ENCODE measurements around the gene AVL9. TPM values are rescaled to one million over a fixed set of nuclear protein-coding genes. Genes with fewer than 3 reads are reported as not detected.
"Not testable (repeated sequence)": the region's sequence is repeated elsewhere in the genome, so short reads cannot be mapped to it uniquely, and the experiment has no call there.

AVL9 gene
- total RNA-seq, 2 experiments from 2014 or later, result 37.4 to 56.6 TPM

GRCh38 chr7:32618987-32619386, 123.7 kb downstream of the AVL9 start:
- DNase-seq (no peak), ATAC-seq (no peak)
- Mint-ChIP-seq H3K27ac (no peak overlapping the region), H3K4me1 (peaks cover 5% of the 10 kb centered on the region), H3K9me3 (ENCODE audit: low read depth) (no peaks in the 10 kb centered on the region), H3K27me3 (peaks cover 2% of the 10 kb centered on the region), H3K36me3 (ENCODE audit: low read depth) (no peaks in the 10 kb centered on the region), H3K4me3 (no peak overlapping the region)
- intact Hi-C loops (cut with DNase I, micrococcal nuclease), result no loop called here
- ChIA-PET POLR2A (no interaction called here), CTCF (no interaction called here)

- H3K27me3 Mint-ChIP-seq; CTCF ChIA-PET; H3K36me3 Mint-ChIP-seq (ENCODE audit: low read depth); ATAC-seq; intact Hi-C loops (cut with DNase I, micrococcal nuclease); H3K4me1 Mint-ChIP-seq; H3K9me3 Mint-ChIP-seq (ENCODE audit: low read depth); DNase-seq; POLR2A ChIA-PET; H3K27ac Mint-ChIP-seq; H3K4me3 Mint-ChIP-seq: not testable (repeated sequence)
These were observed 124.1 kb downstream of the AVL9 start for GRCh38 chr7:32619416-32619815.

GRCh38 chr7:32631021-32631420, 135.7 kb downstream of the AVL9 start:
- Mint-ChIP-seq H3K27me3 (no peaks in the 10 kb centered on the region), H3K36me3 (ENCODE audit: low read depth) (no peaks in the 10 kb centered on the region), H3K4me1 (no peaks in the 10 kb centered on the region), H3K27ac (no peak overlapping the region), H3K4me3 (no peak overlapping the region), H3K9me3 (ENCODE audit: low read depth) (no peaks in the 10 kb centered on the region)
- intact Hi-C loops (cut with DNase I, micrococcal nuclease), result no loop called here
- no peak for DNase-seq
- ChIA-PET CTCF (no interaction called here), POLR2A (no interaction called here)
- ATAC-seq, result no peak

- CTCF ChIA-PET; H3K27ac Mint-ChIP-seq; H3K36me3 Mint-ChIP-seq (ENCODE audit: low read depth); intact Hi-C loops (cut with DNase I, micrococcal nuclease); DNase-seq; ATAC-seq; H3K4me1 Mint-ChIP-seq; H3K4me3 Mint-ChIP-seq; H3K9me3 Mint-ChIP-seq (ENCODE audit: low read depth); H3K27me3 Mint-ChIP-seq; POLR2A ChIA-PET: not testable (repeated sequence)
These were observed 136.6 kb downstream of the AVL9 start for GRCh38 chr7:32631590-32632497.

- intact Hi-C loops (cut with DNase I, micrococcal nuclease); ATAC-seq; H3K9me3 Mint-ChIP-seq (ENCODE audit: low read depth); H3K4me3 Mint-ChIP-seq; DNase-seq; H3K4me1 Mint-ChIP-seq; POLR2A ChIA-PET; H3K27ac Mint-ChIP-seq; H3K36me3 Mint-ChIP-seq (ENCODE audit: low read depth); H3K27me3 Mint-ChIP-seq; CTCF ChIA-PET: not testable (repeated sequence)
These were observed 138.2 kb downstream of the AVL9 start for GRCh38 chr7:32633446-32633845.

- intact Hi-C loops (cut with DNase I, micrococcal nuclease), result loop anchor here in 1 of 2 experiments (5.0 kb wide), 1 partner anchor 143 kb away; the partner anchor contains the start of gene LSM5
- DNase-seq, H3K4me1 Mint-ChIP-seq: not testable (repeated sequence)
These were observed 139.6 kb downstream of the AVL9 start for GRCh38 chr7:32634798-32635393.

GRCh38 chr7:32636725-32637462, 141.6 kb downstream of the AVL9 start:
- CTCF ChIA-PET, result interaction anchor here (0.8 kb wide), 1 partner anchor 145 kb away, joined by 3 read pairs; no protein-coding TSS in a partner anchor
- H3K4me3 Mint-ChIP-seq; H3K27ac Mint-ChIP-seq; H3K9me3 Mint-ChIP-seq (ENCODE audit: low read depth); ATAC-seq; DNase-seq; H3K36me3 Mint-ChIP-seq (ENCODE audit: low read depth); POLR2A ChIA-PET; H3K4me1 Mint-ChIP-seq; H3K27me3 Mint-ChIP-seq: not testable (repeated sequence)
- intact Hi-C loops (cut with DNase I, micrococcal nuclease), result loop anchor here in 1 of 2 experiments (5.0 kb wide), 1 partner anchor 145 kb away; the partner anchor contains the start of gene LSM5

More at GRCh38 chr7:32634798-32635393, 139.6 kb downstream of the AVL9 start:
- POLR2A ChIA-PET; ATAC-seq; H3K27ac Mint-ChIP-seq; H3K4me3 Mint-ChIP-seq; H3K27me3 Mint-ChIP-seq; H3K36me3 Mint-ChIP-seq (ENCODE audit: low read depth); CTCF ChIA-PET; H3K9me3 Mint-ChIP-seq (ENCODE audit: low read depth): not testable (repeated sequence)

- H3K9me3 Mint-ChIP-seq (ENCODE audit: low read depth); H3K4me1 Mint-ChIP-seq; H3K27ac Mint-ChIP-seq; H3K27me3 Mint-ChIP-seq; POLR2A ChIA-PET; DNase-seq; H3K36me3 Mint-ChIP-seq (ENCODE audit: low read depth); H3K4me3 Mint-ChIP-seq; CTCF ChIA-PET; ATAC-seq: not testable (repeated sequence)
- intact Hi-C loops (cut with DNase I, micrococcal nuclease), result loop anchor here in 1 of 2 experiments (5.0 kb wide), 1 partner anchor 145 kb away; the partner anchor contains the start of gene LSM5
These were observed 142.3 kb downstream of the AVL9 start for GRCh38 chr7:32637611-32638010.

Other genes starting within 250 kb of the AVL9 start
- gene LSM5, start 5.1 kb upstream of the AVL9 start, total RNA-seq, result 100 to 1,000 TPM in 1 of 2 experiments, 10 to 100 TPM in 1; 75.6 to 135 TPM